Renal cortical epithelial cell (primary cell): ENCODE measurements around the gene IDH3G. TPM values are rescaled to one million over a fixed set of nuclear protein-coding genes. Genes with fewer than 3 reads are reported as not detected.
A peak's percentile ranks its signal among the peaks of the same experiment; 100 is the strongest.
"Not testable (repeated sequence)": the region's sequence is repeated elsewhere in the genome, so short reads cannot be mapped to it uniquely, and the experiment has no call there.

Source experiments
- DNase-seq: peaks from one replicate; pipeline ENCODE4 v3.0.0-alpha.2; 2011; ENCODE audit warnings: low read depth
- total RNA-seq: library from RNA; depleted of rRNA; stranded (reverse); fragments of >200 nt; gene quantifications from 2 replicates; pipeline ENCODE4 v1.2.3, GENCODE V29; 2014

IDH3G gene
- total RNA-seq, result 71.7 and 80.9 TPM in 2 replicates

GRCh38 chrX:153794018-153794896, at the start of gene IDH3G, which contains the start of gene SSR4:
IDH3G (minus strand) TSS chrX:153794375; CDS start chrX:153794326, 49 bp downstream.
SSR4 (plus strand) TSS chrX:153794668; CDS start chrX:153794688, 20 bp downstream.
- DNase-seq, result peak; percentile 80

GRCh38 chrX:153836921-153837320, 42.7 kb upstream of the IDH3G start:
- DNase-seq, result no peak

- DNase-seq, result no peak
Observed at GRCh38 chrX:153832728-153833127, 38.6 kb upstream of the IDH3G start.

- DNase-seq, result no peak
Observed at GRCh38 chrX:153831429-153832150, 37.4 kb upstream of the IDH3G start.

GRCh38 chrX:153830640-153831428, 36.7 kb upstream of the IDH3G start:
- no peak for DNase-seq

GRCh38 chrX:153829799-153830639, 35.8 kb upstream of the IDH3G start, which contains the start of gene PDZD4:
PDZD4 (minus strand) TSS chrX:153830544; CDS start chrX:153830298, 246 bp downstream.
- DNase-seq, result no peak

- DNase-seq, result no peak
Observed at GRCh38 chrX:153829549-153829798, 35.3 kb upstream of the IDH3G start.

- no peak for DNase-seq
Observed at GRCh38 chrX:153828723-153829548, 34.8 kb upstream of the IDH3G start.

GRCh38 chrX:153828308-153828707, 34.1 kb upstream of the IDH3G start:
- no peak for DNase-seq

GRCh38 chrX:153827903-153828302, 33.7 kb upstream of the IDH3G start:
- DNase-seq, result no peak

- DNase-seq, result no peak
Observed at GRCh38 chrX:153827016-153827415, 32.8 kb upstream of the IDH3G start.

GRCh38 chrX:153825042-153825441, 30.9 kb upstream of the IDH3G start:
- DNase-seq, result no peak

GRCh38 chrX:153824348-153824747, 30.2 kb upstream of the IDH3G start:
- no peak for DNase-seq

- no peak for DNase-seq
Observed at GRCh38 chrX:153821066-153821465, 26.9 kb upstream of the IDH3G start.

GRCh38 chrX:153820601-153821000, 26.4 kb upstream of the IDH3G start:
- no peak for DNase-seq

GRCh38 chrX:153819384-153820040, 25.3 kb upstream of the IDH3G start:
- DNase-seq, result no peak

GRCh38 chrX:153818571-153819383, 24.6 kb upstream of the IDH3G start:
- DNase-seq, result no peak

- not testable (repeated sequence) for DNase-seq
Observed at GRCh38 chrX:153818064-153818463, 23.9 kb upstream of the IDH3G start.
